ENCODE results near the gene UBTD1.

Gene UBTD1

DNA sequence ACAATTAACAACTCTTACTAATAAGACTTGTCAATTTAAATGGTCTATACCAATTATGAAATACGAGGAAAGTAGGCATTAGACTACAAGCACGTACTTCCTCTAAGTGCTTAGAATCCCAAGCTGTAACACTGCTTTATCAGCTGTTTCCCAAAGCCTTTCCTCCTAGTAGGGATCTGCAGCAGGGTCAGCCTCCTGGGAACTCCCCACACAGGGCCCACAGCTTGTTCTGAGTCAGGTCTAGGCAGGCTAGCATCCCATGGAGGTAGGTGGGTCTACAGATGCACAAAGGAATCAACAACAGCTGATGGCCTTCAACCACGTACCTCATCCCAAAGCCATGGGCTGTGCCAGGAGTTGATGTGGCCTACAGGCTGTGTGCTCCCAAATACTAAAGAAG, 15.2 kb upstream of the UBTD1 start:
- peak; percentile 6 for DNase-seq

DNA sequence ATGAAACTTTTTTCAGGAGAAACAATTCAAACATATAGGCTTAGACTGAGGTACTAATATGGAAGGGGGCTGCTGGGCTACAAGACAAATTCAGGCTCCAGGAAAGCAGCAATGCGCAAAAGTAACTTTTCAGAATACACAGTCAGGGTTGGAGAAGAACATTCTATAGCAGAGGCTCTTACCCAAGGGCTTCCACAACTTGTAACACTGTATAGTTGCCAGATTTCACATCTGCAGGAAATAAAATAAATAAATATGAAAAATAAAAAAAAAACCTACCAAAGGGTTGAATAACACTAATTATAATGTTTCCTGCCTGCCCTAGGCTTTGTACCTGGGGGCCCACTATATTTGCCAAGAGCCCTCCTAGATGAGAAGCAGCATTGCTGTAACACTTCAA, 14.8 kb upstream of the UBTD1 start:
- DNase-seq, result no peak

DNA sequence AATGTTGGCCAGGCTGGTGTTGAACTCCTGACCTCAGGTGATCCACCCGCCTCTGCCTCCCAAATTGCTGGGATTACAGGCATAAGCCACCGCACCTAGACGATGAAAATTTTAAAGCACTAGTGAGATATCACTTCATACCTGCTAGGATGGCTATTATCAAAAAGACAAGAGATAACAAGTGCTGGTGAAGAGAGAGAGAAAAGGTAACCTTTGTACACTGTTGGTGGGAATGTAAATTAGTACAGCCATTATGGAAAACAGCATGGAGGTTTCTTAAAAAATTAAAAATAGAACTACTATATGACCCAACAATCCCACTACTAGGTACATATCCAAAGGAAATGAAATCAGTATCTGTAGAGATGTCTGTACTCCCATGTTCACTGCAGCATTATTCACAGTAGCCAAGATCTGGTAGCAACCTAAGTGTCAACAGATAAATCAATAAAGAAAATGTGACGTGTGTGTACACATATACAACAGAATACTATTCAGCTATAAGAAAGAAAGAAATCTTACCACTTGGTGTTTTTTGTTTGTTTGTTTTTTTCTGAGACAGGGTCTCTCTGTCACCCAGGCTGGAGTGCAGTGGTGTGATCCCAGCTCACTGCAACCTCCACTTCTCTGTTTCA, 13.0 kb upstream of the UBTD1 start:
- no peak for DNase-seq

DNA sequence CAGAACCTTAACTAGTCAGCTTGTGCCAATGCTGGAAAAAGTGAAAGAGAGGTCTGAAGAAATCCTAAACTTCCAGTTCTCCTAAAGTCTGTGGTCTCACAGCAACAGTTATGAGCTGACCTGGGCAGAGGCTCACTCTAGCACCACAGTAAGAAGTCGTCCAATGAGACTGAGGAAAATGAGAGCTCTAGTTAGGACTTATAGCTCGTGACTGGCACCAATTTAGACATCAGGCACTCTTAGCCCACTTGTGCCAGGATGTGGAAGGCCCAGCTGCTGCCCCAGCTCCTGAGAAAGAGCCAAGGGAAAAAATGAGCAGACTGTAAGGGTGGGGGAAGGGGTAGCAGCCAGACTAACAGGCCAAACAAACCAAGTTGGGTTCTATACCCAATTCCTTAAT, 8.1 kb upstream of the UBTD1 start:
- DNase-seq, result peak; percentile 28

DNA sequence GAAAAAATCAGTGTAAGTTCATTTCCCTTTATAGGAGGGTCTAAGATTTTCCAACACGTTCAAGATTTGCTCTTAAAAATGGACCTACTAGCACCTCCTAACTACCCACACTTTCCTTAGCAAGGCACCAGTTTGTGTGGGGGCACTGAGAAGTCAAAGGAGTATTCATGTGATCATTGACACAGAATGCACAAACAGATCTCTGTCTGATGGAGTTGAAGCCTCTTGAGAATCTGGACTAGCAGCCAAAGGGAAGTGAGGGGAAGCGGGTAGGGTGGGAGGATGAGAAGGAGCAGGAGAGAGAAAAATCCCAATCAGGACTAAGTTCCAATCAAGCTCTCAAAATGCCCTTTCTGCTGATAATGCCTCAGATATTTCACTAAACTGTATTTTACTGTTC, 4.6 kb upstream of the UBTD1 start:
- peak; percentile 27 for DNase-seq

DNA sequence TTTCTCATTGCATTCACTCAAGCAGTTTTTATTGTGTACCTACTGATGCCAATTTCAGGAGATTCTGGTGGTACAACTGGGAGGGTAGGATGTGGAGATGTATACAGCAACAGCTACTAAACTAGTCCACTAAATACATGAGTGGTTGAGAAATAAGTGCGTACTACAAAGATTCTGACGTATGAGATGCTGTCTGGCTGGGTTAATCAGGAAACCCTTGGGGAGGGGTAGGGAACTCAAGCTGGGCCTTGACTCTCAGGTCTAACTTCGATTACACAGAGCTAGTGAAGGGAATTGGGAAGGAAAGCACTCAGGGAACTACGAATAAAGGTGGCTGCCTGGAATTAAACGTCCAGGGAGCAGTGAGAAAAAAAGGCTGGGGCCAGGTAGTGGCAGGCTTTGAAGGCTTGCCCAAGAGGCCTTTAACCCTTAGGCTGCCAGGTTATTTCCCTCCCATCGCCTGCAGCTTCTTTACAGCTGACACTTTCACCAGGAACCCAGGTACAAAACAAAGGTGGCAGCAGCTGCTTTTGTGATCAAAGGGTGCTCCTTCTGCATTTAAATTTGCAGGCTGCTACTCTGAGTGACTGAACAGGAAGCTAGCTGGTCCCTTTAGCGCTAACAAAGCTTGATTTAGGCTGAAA, 3.7 kb upstream of the UBTD1 start:
- no peak for DNase-seq

DNA sequence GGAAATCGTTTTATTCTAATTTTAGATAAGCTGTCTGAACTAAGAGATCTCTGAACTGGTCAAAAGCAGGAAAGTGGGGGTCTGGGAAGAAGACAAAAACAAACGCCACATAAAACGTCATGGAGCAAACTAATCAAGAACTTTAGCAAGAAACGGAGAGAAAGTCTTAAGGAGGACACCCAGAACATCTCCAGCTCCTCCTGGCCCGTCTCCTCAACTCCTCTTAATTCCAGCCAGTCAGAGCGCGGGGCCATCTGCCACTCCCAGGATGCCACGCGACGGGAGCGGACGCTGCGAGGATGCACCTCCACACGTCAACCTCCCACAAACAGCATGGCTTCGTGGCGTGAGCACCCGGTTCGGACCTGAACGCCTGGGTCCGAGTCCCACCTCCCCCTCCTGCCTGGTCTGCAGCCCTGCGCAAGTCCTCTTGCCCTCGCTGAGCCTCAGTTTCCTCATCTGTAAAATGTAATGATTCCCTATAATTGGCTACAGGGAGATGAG, 1.1 kb upstream of the UBTD1 start:
- peak; percentile 83 for DNase-seq

DNA sequence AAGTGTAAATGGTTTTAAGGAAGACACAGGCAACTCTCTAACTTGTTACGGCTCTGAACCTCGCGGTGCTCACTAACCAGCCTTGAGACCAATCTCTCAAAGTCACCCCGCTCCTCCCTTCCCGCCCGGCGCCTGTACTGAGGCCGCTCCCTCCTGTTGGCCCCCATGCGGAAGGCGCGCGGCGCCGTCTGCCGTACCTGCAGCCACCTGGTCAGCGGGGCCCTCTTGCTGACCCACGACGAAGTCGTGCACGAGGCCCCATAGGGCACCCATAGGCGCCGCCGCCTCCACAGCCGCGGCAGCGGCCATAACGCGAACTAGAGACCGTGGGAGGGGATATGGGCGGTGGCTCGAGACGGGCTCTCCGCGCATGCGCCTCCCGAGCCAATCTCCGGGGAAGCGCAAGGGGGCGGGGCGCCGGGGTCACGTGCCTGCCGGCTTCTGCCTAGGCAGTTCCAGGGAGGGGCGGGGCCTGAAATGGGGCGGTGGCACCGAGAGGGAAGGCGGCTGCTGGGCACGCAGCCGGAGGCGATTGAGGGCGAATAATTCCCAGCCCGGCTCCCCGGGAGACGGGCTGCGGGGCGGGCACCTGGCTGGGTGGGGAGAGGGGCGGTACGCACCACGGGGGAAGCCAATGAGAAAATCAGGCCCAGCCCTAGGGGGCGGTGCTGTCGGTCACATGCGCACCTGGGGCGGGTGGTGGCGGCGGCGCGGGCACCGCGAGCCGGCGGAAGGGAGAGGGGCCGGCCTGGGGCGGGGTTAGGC, 466 bp upstream of the UBTD1 start, which contains the start of gene MMS19:
MMS19 (minus strand) TSS at position 347 of the 765 bp plus-strand sequence; CDS start at position 309, 38 bp downstream.
- peak; percentile 98 for DNase-seq

DNA sequence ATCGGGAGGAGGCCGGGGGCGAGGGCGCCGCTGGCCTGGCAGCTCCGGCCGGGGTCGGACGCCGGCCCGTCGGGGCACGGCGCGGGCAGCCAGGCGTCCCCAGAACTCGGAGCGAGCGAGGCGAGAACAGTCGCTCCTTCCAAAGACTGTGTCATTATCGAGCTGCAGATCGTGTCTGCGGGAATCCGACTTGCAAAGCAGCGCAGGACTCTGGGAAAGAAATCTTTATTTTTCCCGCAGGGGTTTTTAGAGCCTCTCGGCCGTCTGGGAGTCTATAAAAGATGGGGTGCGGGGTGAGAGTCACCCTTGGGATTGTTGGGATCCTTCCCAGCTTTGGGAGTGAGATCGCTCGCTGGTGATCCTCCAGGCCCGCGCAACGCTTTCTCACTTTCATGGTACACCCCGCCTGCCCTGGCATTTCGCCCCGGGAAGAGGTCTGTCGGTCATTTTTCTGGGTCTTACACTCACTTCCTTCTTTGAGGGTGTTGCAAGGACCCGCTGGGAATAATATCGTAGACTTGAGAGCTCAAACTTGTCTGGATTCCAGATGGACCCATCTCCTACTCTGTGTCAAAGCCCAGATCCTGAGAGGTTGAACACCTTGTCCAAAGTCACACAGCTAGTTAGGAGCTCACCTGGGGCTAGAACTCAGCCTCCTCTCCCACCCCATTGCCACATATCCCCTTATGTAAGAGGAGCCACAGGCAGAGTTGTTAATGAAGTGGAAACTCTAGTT, 1.0 kb downstream of the UBTD1 start:
- DNase-seq, result peak; percentile 69

DNA sequence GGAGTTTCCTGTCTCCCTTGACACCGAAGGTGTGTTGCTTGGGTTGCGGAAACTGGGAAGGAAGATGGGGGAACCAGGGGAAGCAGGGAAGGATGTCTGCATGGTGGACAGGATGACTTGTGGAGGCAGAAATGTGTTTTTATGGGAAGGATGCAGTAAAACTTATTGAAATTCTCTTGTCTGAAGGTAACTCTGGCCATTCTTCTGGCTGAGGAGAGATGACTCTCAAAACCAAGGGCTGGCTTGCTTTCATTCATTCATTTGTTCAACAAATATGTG, 1.5 kb downstream of the UBTD1 start:
- no peak for DNase-seq

DNA sequence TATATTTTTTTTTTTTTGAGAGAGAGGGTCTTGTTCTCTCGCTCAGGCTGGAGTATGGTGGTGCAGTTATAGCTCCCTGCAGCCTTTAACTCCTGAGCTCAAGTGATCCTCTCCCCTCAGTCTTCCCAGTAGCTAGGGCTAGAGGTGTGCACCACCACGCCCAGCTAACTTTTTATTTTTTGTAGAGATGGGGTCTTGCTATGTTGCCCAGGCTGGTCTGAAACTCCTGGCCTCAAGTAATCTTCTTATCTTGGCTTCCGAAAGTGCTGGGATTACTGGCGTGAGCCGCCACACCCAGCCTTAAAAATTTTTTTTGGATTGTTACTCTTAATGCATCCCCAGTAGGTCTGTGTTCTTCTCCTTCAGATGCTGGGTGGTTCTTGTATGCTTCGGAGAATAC, 4.2 kb downstream of the UBTD1 start:
- no peak for DNase-seq

DNA sequence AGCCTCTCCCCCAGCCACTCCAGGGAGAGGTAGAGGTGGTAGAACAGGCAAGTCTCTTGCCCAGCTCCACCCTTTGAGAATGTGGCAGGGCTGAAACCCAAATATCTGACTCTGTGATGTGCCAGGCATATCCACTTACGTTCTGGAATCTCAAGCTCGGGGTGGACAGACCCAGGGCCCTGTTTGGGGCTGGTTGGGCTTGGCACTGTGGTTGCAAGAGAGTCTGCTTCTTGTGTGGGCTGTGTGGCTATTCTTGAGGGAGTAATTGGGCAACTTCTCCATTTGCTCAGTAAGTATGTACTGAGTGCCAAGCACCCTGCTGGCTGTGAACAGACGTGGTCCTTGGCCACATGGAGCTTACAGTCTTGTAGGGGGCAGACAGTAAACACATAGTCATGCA, 4.7 kb downstream of the UBTD1 start:
- peak; percentile 43 for DNase-seq

DNA sequence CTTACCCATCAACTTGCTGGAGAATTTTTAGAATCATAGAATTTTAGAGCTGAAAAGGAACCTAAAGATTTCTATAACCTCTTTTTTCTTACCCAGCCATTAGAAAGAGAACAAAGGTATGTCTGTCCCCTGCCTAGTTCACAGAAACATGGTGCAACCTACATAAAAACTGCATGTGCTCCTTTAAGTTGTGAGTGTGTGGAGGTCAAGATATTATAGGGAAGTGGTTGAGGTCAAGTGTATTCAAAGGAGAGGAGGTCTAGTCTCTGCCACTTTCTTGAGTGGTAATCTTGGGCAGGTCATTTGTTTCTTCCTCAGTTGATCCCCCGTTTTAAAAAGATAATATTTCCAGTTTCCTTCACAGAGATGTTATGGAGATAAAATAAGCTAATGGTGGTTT, 6.4 kb downstream of the UBTD1 start:
- DNase-seq, result peak; percentile 34

DNA sequence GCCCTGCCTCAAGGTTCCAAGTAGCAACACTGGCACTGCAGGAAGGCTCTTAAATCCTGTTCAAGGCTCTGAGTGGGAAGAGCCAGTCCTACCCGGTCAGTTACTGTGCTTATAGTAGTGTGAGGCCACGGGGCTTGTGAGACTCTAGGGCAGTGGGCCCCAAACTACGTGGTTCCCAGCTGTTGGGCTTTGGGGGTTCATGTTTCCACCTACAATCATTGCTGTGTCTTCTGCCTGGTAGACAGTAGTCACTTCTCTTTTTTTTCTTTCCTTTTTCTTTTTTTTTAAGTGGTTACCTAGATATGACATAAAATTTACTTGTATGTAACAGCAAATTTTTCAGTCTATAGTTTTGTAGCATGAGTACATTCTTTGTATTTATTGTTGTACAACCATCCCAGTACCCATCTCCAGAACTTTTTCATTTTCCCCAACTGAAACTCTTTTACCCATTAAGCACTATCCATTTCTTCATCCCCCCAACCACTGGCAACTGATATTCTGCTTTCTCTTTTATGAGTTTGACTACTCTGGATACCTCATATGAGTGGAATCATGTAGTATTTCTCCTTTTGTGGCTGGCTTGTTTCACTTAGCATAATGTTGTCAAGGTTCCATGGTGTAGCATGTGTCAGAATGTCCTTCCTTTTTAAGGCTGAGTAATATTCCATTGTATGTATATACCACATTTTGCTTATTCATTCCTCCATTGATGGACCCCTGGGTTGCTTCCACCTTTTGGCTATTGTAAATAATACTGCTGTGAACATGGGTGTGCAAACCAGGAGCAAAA, 7.7 kb downstream of the UBTD1 start:
- DNase-seq, result peak; percentile 77

DNA sequence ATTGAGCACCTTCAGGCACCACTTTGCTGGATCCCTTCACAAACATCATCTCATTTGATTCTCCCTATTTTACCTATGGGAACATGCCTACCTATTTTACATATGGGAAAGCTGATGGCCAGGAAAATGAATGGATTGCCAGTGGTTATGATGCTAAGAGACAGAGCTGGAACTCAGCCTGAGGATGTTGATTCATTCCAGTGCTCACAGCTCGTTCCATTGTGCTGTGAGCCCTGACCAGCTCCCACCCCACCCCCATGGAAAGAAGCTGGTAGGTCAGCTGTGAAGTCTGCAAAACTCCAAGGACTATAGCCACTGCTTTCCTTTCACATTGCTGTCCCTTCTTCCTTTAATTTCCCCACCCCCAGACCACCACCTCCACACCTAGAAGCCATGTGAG, 9.6 kb downstream of the UBTD1 start:
- DNase-seq, result no peak

DNA sequence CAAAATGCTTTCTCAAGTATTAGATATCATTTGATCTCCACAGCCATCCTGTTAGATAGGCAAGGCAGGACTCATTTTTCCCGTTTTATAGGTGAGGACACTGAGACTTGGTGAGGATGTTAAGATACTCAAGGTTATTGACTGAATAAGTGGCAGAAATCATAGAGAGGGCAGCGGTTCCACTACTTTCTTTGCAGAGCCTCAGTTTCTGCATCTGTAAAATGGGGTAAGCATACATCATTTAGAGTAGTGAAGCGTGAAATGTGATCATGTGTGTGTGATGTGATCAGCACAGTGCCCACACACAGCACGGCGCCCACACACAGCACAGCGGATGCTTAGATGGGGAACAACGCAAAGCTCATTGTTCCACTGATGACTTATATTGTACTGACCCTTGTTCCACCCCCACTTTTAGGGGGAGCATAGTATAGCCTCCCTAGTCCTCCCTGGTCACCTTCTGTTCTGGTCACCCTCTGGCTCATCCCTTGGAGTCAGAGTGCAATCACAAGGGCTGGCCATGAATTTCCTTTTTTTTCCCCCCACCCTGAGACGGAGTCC, 10.5 kb downstream of the UBTD1 start:
- DNase-seq, result peak; percentile 88

DNA sequence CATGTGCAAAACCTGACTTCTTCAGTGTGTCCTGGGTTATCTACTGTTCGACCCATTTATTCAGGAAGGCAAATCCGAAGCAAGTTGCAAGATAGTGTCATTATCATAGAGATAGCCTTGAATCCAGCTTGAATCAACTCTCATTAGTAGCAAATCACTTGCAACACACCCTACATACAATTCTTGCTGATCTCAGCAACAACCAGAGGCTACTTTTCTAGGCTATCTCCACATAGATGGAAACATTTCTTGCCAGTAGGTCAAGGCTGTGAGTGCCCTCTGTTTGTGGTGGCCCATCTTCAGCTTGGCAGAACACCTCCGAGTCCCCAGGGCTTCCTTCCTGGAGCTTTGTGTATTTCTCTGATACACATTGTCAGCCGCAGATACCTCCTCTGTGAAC, 12.0 kb downstream of the UBTD1 start:
- no peak for DNase-seq

DNA sequence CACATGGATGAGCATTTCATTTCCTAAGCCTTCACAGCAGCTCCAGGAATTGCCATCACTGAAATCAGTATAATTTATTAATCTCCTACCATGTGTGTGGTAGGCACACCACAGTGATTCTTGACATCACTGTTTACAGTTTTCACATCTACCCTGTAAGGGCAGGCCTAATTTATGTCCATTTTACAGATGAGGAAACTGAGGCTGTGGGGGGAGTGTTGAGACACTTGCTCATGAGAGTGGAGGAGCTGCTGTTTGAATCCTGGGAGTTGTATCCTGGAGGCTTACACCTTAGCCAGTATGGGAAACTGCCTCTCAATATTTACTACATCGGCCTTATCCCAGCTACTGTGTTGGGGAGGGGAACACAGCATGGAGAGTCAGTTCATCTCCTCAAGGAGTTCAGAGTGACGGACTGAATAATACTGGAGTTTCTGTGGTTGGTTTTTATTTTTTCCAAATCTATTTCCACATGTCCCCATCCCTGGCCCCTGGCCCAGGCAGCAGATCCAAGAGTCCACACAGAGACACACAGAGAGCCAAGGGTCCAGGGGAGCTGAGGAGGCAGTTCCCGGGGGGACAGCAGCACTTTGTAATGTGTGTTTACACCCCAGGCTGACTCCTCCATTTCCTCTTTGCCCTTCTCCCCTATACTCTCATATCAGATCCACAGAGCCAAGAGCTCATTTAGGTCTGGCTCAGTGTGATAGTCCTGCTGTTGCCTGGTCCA, 13.2 kb downstream of the UBTD1 start:
- no peak for DNase-seq

DNA sequence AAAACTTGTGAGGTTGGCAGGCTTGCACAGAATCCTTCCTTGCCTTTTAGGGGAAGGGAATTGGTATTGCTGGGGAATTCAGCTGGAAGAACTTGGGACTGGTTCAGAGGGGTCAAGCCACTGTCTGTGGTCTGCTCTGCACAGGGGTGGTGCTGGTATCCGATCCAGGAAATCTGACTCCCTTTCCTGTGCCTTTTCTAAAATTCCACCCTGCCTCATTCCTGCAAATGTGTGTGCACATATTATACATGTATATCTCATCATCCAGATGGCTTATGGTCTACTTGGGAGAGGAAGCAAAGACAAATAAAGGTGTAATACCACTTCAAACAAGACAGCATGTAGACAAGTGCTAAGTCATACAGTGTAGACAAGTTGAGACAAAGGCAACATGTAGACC, 14.3 kb downstream of the UBTD1 start:
- DNase-seq, result no peak

DNA sequence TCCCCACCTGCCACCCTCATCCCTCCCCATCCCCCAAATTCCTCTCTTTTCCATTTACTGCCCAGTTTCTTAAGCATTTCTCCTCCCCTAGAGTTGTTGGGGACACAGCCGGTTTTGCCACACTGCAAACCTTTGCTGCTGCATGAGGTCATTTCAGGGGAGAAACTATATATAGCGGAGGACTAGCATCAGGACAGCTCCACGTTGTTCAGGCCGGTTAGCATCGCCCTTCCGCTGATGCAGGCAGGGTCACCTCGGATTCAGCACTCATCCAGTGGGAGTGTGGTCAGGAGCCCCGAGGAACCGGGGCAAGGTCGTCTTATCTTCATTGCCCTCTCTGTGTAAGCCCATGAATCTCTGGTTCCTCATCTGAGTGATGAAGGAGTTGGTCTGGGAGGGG, 15.6 kb downstream of the UBTD1 start:
- no peak for DNase-seq

DNA sequence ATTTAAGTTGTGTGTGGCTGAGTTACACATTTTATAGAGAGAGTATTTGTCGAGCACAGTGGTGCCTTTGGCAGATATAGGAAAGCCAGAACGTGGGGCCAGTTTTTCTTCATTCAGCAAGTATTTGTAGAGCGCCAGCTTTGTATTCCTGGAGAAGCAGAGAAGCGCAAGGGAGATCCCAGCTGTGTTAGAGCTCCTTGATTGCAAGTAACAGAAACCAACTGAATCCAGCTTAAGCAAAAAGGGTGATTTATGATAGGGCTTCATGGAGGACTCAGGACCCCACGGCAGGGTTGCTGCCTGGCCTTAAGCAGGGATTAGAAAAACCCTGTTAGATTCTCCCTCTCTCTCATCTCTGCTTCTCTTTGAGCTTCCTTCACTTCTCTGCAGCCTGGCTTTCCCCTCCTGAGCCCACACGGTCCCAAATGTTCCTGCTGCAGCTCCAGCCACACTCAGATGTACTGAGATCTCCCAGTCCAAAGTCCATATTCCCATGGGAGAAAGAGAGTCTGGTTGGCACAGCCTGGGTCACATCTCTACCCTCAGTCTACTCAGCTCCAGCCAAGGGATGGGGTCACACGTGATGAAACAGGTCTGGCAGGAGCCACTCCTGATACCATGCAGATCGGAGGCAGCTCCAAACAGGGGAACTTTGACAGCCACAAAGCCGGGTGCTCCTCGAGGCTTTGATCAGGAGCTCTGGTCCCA, 16.7 kb downstream of the UBTD1 start:
- no peak for DNase-seq

All from inflammatory macrophage treated with lipopolysaccharide for 4 hours (primary cell).